ENCODE measurements around the gene SORBS1. TPM values are rescaled to one million over a fixed set of nuclear protein-coding genes. Genes with fewer than 3 reads are reported as not detected.

Gene SORBS1
- total and polyA plus RNA-seq, 4 donors = 33.2 to 71.3 (median 44.1) TPM

DNA sequence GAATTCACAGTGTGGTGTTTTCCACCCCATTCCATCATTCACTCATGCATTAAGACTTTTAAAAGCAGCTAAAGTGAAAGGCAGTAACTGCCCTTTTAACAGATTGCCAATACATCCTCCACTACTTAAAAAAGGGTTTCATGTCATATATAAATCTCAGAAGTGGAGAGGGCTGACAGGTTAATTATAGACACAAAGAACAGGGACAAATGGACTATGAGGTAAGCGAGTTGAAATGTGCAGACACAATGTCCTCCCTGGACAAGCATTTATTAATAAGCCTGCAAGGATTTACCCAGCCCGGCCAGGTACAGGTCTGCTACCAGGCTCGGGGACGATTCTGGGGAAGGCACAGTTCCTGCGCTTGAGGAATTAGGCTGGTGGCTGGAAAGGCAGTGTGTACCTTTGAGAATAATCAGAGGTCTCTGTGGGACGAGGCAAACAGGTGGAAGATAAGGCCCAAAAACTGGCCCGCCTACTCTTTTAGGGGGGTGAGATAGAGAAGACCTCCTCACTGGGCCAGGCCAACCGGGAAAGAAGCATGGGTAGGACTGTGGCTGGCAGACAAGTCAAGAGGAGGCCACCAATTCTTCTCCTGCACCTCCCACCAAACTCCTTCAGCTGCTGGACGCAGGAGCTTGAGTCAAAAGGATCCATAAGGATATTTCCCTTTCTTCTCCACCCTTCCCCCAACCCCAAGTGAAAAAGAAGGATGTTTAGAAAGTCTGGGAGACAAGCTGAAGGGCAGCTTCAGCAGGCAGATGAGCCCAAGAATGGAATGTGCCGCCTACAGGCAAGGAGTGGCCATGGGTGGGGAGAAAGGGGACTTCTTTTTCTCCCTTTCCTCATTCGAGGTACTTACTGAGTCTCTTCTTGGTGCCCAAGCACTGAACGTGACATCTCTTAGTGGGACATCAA is 271.9 kb downstream of the SORBS1 start:
- H3K9me3 ChIP-seq (ENCODE audit: control insufficient read depth in 4 of 4, low read length in 3 of 4) = no peaks in the 10 kb centered on the region
- no peak for DNase-seq (ENCODE audit: low spot score)
- no peaks in the 10 kb centered on the region for H3K27me3 ChIP-seq (ENCODE audit: control insufficient read depth in 4 of 4, insufficient read depth in 4 of 4, low read length in 3 of 4)
- 45% methylated on average over 12 of the region's 12 CpGs for WGBS
- peak overlapping the region; percentile 92 to 93 for H3K27ac ChIP-seq (ENCODE audit: low read depth in 1 of 2, low read length in 2 of 2)
- peak overlapping the region; percentile 68 to 83 (median 80) for H3K4me3 ChIP-seq (ENCODE audit: low read depth in 1 of 3, low read length in 3 of 3)
- peak; percentile 15 to 57 for TF ChIP-seq RAD21 (IDR thresholded peaks at IDR 0.05)
- TF ChIP-seq MAX (IDR thresholded peaks at IDR 0.05) = no peak
- peak; percentile 25 for TF ChIP-seq CTCF (IDR thresholded peaks at IDR 0.05; ENCODE audit: low read depth, low read length, missing input control)
- no peaks in the 10 kb centered on the region for H3K36me3 ChIP-seq (ENCODE audit: control insufficient read depth in 4 of 4, insufficient read depth in 3 of 4, low read depth in 1 of 4, low read length in 3 of 4)
- H3K4me1 ChIP-seq (ENCODE audit: control insufficient read depth in 4 of 4, insufficient read depth in 4 of 4, low read length in 3 of 4) = peaks cover 1 to 26% (median 13%) of the 10 kb centered on the region in 4 donors
- H3K9ac ChIP-seq (ENCODE audit: low read depth in 1 of 2, low read length in 2 of 2) = peak overlapping the region; percentile 40 to 96

GRCh38 chr10:95288303-95288702 is 272.9 kb downstream of the SORBS1 start:
- DNase-seq (ENCODE audit: low spot score) = no peak
- 68% methylated on average over 1 of the region's 1 CpG for WGBS

DNA sequence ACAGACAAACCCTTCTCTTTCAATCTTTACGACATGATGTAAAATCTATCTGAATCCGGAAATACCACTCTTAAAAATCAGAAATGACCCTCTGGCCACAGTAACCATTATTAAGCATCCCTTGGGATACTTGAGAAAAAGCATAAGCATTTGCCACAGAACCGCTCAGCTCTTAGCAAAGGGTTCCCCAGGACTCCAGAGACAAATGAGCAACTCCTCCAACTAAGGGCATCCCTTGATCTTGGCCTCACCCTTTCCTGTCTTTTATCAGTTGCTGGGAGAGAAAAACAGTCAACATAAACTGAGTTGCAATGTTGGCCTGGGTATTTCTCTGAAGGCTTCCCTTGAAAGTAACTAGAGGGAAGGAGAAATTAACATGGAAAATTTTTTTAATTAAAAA is 273.9 kb downstream of the SORBS1 start:
- H3K9ac ChIP-seq (ENCODE audit: low read depth in 1 of 2, low read length in 2 of 2) = no peak overlapping the region
- WGBS = 43% methylated on average over 3 of the region's 3 CpGs
- DNase-seq (ENCODE audit: low spot score) = no peak
- H3K36me3 ChIP-seq (ENCODE audit: control insufficient read depth in 4 of 4, insufficient read depth in 3 of 4, low read depth in 1 of 4, low read length in 3 of 4) = no peaks in the 10 kb centered on the region
- H3K4me1 ChIP-seq (ENCODE audit: control insufficient read depth in 4 of 4, insufficient read depth in 4 of 4, low read length in 3 of 4) = peaks cover 1 to 28% (median 14%) of the 10 kb centered on the region in 4 donors
- no peak overlapping the region for H3K4me3 ChIP-seq (ENCODE audit: low read depth in 1 of 3, low read length in 3 of 3)
- no peaks in the 10 kb centered on the region for H3K27me3 ChIP-seq (ENCODE audit: control insufficient read depth in 4 of 4, insufficient read depth in 4 of 4, low read length in 3 of 4)
- TF ChIP-seq HNF4A (conservative IDR thresholded peaks at IDR 0.05) = no peak
- TF ChIP-seq NR2F2 (IDR thresholded peaks at IDR 0.05) = peak; percentile 29
- TF ChIP-seq RXRA (IDR thresholded peaks at IDR 0.05) = no peak
- TF ChIP-seq FOXA2 (IDR thresholded peaks at IDR 0.05) = no peak
- peak overlapping the region in 1 of 2 donors; percentile 56 for H3K27ac ChIP-seq (ENCODE audit: low read depth in 1 of 2, low read length in 2 of 2)
- H3K9me3 ChIP-seq (ENCODE audit: control insufficient read depth in 4 of 4, low read length in 3 of 4) = no peaks in the 10 kb centered on the region

More at GRCh38 chr10:95288303-95288702, 272.9 kb downstream of the SORBS1 start:
- peak overlapping the region in 1 of 2 donors; percentile 16 for H3K9ac ChIP-seq (ENCODE audit: low read depth in 1 of 2, low read length in 2 of 2)
- peak overlapping the region in 1 of 3 donors; percentile 6 for H3K4me3 ChIP-seq (ENCODE audit: low read depth in 1 of 3, low read length in 3 of 3)
- H3K27me3 ChIP-seq (ENCODE audit: control insufficient read depth in 4 of 4, insufficient read depth in 4 of 4, low read length in 3 of 4) = no peaks in the 10 kb centered on the region
- H3K36me3 ChIP-seq (ENCODE audit: control insufficient read depth in 4 of 4, insufficient read depth in 3 of 4, low read depth in 1 of 4, low read length in 3 of 4) = no peaks in the 10 kb centered on the region
- H3K4me1 ChIP-seq (ENCODE audit: control insufficient read depth in 4 of 4, insufficient read depth in 4 of 4, low read length in 3 of 4) = peaks cover 1 to 26% (median 13%) of the 10 kb centered on the region in 4 donors
- no peak for TF ChIP-seq MAX (IDR thresholded peaks at IDR 0.05)
- TF ChIP-seq ZBTB33 (IDR thresholded peaks at IDR 0.05) = no peak
- H3K27ac ChIP-seq (ENCODE audit: low read depth in 1 of 2, low read length in 2 of 2) = no peak overlapping the region
- no peaks in the 10 kb centered on the region for H3K9me3 ChIP-seq (ENCODE audit: control insufficient read depth in 4 of 4, low read length in 3 of 4)

Measured in liver (tissue), 9 donors.